ENCODE data around the gene MYO18A.

DNA sequence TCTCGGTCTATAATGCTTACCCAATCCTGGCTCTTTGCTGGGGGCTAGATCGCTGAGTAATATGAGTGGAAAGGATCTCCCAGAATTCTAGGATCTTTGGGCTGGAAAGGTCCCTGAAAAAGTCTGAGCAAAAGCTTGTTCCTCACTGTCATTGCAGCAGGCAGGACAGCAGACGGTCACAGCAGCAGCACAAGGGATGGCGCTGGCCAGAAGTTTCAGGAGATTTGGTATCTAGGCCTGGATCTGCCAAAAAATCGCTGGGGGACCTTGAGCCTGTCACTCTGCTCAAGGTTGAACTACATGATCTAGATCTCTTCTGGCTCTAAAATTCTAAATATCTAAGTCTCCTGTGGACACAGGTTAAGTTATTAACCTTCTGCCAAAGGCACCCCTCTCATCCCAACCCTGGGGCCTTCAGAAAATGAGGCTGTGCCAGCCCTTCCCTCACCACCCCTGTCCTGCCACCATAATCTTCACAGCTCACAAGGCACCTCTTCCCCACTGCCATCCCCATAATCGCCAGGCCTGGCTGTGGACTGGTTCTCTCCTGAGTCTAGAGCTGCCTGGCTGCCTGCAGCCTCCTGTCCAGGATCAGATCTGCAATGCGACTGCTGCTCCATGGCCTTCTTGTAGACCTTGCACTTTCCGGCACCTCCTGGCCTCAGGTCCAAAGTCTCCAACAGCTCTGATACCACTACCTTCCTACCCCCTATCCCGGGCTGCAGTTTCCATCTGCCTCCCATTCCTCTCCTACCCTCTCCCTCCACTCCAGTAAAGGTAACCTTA is 10.2 kb downstream of the MYO18A start:
- TF ChIP-seq, protein P1, sequence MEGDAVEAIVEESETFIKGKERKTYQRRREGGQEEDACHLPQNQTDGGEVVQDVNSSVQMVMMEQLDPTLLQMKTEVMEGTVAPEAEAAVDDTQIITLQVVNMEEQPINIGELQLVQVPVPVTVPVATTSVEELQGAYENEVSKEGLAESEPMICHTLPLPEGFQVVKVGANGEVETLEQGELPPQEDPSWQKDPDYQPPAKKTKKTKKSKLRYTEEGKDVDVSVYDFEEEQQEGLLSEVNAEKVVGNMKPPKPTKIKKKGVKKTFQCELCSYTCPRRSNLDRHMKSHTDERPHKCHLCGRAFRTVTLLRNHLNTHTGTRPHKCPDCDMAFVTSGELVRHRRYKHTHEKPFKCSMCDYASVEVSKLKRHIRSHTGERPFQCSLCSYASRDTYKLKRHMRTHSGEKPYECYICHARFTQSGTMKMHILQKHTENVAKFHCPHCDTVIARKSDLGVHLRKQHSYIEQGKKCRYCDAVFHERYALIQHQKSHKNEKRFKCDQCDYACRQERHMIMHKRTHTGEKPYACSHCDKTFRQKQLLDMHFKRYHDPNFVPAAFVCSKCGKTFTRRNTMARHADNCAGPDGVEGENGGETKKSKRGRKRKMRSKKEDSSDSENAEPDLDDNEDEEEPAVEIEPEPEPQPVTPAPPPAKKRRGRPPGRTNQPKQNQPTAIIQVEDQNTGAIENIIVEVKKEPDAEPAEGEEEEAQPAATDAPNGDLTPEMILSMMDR (conservative IDR thresholded peaks at IDR 0.05; ENCODE audit: low read depth, low read length), result no peak
- TF ChIP-seq POLR2A (IDR thresholded peaks at IDR 0.05; ENCODE audit: low read depth, low read length) (no peak), RCOR1 (IDR thresholded peaks at IDR 0.05; ENCODE audit: insufficient replicate concordance, low read length) (no peak), MXI1 (IDR thresholded peaks at IDR 0.05; ENCODE audit: borderline replicate concordance, low read depth, low read length) (no peak), CEBPB (IDR thresholded peaks at IDR 0.05; ENCODE audit: low read depth, low read length) (no peak), RAD21 (IDR thresholded peaks at IDR 0.05; ENCODE audit: low read length) (no peak), RFX5 (IDR thresholded peaks at IDR 0.05; ENCODE audit: low read depth, low read length) (no peak)

Measured in IMR-90 (cell line).